ENCODE measurements around the gene ASGR1.

DNA sequence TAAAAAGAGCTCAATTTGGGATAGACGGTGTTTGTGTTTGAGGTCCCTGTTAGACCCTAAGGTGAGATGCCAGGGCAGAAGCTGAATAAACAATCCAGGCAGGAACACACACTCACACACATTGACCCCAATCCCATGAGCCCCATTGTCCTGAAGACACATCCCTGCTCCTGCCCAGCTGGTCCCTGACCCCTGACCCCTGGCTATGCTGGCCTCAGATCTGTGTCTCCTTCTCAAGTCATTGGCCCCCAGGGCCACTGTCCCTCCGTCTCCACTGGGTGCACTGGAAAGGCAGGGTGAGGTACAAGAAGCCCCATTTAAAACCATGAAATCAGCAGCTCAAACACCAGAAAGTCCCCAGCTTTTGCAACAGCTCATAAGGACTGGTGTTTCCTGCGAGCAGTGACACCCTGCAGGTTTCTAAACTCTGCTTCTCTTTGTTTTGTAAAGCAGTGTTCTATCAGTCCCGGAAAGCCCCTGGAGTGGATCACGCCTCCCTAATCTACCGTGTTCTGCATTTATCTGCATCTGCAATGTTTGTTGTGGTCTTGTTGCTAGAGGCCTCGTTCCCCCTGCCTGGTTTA is 46.6 kb downstream of the ASGR1 start:
- TF ChIP-seq, protein P1, sequence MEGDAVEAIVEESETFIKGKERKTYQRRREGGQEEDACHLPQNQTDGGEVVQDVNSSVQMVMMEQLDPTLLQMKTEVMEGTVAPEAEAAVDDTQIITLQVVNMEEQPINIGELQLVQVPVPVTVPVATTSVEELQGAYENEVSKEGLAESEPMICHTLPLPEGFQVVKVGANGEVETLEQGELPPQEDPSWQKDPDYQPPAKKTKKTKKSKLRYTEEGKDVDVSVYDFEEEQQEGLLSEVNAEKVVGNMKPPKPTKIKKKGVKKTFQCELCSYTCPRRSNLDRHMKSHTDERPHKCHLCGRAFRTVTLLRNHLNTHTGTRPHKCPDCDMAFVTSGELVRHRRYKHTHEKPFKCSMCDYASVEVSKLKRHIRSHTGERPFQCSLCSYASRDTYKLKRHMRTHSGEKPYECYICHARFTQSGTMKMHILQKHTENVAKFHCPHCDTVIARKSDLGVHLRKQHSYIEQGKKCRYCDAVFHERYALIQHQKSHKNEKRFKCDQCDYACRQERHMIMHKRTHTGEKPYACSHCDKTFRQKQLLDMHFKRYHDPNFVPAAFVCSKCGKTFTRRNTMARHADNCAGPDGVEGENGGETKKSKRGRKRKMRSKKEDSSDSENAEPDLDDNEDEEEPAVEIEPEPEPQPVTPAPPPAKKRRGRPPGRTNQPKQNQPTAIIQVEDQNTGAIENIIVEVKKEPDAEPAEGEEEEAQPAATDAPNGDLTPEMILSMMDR (IDR thresholded peaks at IDR 0.05; ENCODE audit: low read depth, low read length) = no peak
- TF ChIP-seq EZH2phosphoT487 (IDR thresholded peaks at IDR 0.05; ENCODE audit: low read depth) = no peak
